IPS-11a (cell line): ENCODE measurements around the gene PLEKHA8.
"Not testable (repeated sequence)": the region's sequence is repeated elsewhere in the genome, so short reads cannot be mapped to it uniquely, and the experiment has no call there.

Source experiments
- H3K4me3 ChIP-seq: one replicate; pipeline ENCODE4 v1.5.1; 2013; ENCODE audit warnings: low read depth, low read length, control low read depth

PLEKHA8 gene

DNA sequence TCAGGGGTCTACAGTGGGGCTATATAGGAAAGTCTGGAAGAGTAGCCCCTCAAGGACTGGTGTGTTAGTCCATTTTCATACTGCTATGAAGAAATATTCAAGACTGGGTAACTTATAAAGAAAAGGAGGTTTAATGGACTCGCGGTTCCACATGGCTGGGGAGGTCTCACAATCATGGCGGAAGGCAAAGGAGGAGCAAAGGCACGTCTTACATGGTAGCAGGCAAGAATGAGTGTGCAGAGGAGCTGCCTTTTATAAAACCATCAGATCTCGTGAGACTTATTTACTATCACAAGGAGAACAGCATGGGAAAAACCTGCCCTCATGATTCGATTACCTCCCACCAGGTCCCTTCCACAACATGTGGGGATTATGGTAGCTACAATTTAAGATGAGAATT, 4.7 kb upstream of the PLEKHA8 start:
- H3K4me3 ChIP-seq = no peak overlapping the region

DNA sequence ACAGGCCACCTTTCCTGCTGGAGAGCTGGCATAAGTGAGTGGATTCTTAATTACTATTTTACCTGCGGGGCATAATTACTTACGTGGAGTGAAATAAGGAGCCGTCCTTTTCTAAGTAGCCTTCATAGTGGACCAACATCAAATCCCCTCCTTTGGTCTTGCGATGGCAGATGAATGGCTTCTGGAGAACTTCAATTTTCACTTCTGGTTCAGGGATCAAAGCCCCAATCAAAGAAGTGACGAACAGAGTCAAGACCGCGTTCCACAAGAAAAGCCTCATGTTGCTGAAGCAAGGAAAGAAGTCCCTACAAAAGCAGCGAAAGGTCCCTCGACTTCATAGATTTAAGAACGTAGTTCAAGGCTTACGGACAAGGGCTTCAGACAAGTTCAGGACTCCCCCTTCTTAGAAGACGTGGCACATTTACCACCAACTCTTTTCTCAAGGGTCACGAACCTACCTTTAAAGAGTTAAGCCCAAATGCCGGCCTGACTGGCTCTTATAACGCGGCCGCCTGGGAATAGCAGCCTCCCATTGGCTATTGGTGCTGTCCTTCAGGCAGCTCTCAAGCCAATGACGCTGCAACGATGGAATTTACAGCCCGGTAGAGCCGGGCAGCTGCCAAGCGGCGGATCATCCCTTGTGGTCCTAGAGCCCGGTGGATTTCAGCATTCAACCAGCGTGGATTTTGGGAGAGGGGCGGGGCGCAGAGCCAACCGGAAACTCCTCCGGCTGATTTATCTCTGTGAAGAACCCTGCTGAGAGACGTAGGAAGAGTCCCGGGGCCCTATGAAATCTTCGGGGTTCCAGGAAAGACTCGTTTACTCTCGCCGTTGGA, 1.8 kb upstream of the PLEKHA8 start, which contains the start of gene FKBP14:
TSS of gene FKBP14 (minus strand) at position 474 of the 836 bp plus-strand sequence. CDS start at position 280, 194 bp downstream.
- peak within 1 kb of the TSS; percentile 78 for H3K4me3 ChIP-seq

DNA sequence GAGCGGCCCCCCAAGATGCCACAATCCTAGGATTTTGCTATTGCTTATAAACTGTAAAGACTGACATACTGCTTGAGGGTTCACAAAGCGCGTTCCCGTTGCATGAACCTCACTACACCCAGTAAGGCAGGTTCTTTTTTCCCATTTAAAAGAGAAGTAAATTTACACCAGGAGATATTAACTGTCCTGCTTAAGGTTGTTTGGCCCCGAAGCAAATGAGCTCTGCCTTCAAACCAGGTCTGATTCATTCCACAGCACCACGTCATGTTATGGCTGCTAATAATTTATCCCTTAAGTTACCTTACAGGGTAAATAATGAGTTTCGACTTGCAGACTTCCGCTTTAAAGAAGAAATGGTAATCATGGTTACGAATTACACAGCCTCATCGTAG, 1.2 kb upstream of the PLEKHA8 start:
- peak overlapping the region; percentile 78 for H3K4me3 ChIP-seq

- H3K4me3 ChIP-seq = peak overlapping the region; percentile 78
These were observed 434 bp upstream of the PLEKHA8 start for GRCh38 chr7:30027740-30028215.

- peak overlapping the region; percentile 78 for H3K4me3 ChIP-seq
These were observed 780 bp downstream of the PLEKHA8 start for GRCh38 chr7:30028749-30029635.

GRCh38 chr7:30029696-30030095, 1.5 kb downstream of the PLEKHA8 start:
- peak overlapping the region; percentile 78 for H3K4me3 ChIP-seq

DNA sequence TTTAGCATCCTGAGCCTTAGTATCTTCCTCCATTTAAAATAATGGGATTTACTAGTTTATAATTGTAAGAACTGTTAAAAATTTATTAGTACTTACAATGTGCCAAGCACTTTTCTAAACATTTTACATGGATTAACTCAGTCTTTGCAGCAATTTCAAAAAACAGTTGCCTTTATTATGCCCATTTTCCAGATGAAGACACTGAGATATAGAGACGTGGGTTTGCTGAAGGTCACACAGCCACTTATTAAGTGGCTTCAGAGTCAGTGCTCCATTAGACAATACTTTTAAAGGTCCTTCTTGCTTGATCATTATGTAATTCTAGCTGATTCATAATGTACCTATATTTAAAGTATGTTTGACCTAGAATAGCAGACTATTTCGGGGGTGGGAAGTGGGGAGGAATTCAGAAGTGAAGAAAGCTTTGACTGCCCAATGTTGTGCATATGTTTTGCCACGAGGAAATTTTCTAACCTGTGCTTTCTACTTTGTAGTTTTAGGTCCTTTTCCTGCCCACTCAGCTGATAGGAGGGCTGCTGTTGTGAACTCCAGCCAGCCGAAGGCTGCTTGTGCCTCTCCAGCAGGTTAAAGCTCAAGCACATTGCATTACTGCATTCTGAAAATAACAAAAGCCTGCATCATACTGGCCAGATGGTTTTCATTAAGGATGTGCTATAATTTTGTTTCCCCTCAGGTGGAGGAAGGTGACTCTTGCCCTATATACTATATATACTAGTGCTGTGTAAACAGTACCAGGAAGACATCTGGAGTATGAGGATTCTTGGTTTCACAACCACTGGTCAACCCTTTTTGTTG, 4.3 kb downstream of the PLEKHA8 start:
- no peak overlapping the region for H3K4me3 ChIP-seq

GRCh38 chr7:30034501-30034900, 6.3 kb downstream of the PLEKHA8 start:
- H3K4me3 ChIP-seq = no peak overlapping the region

- H3K4me3 ChIP-seq = no peak overlapping the region
These were observed 8.0 kb downstream of the PLEKHA8 start for GRCh38 chr7:30036220-30036619.

GRCh38 chr7:30038196-30038980, 10.2 kb downstream of the PLEKHA8 start:
- no peak overlapping the region for H3K4me3 ChIP-seq

DNA sequence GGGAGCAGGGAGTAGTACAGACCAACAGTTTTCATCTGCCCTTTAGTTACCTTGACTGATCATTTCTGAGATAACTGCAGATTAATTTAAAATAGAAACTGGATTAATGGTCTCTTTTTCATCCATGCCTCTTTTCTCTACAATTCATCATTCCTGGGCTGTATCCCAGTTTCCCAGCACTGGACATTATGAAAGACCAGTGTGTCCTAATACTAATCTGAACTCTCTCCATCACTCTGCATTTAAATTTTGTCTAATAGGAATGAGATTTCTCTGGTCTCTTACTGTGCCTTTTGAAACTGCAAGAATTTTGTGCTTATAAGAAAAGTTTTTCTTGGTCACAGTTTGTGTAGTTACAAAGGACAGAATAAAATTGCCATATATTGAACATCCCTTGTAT, 12.7 kb downstream of the PLEKHA8 start:
- H3K4me3 ChIP-seq = no peak overlapping the region

GRCh38 chr7:30041526-30042269, 13.5 kb downstream of the PLEKHA8 start:
- H3K4me3 ChIP-seq = no peak overlapping the region

DNA sequence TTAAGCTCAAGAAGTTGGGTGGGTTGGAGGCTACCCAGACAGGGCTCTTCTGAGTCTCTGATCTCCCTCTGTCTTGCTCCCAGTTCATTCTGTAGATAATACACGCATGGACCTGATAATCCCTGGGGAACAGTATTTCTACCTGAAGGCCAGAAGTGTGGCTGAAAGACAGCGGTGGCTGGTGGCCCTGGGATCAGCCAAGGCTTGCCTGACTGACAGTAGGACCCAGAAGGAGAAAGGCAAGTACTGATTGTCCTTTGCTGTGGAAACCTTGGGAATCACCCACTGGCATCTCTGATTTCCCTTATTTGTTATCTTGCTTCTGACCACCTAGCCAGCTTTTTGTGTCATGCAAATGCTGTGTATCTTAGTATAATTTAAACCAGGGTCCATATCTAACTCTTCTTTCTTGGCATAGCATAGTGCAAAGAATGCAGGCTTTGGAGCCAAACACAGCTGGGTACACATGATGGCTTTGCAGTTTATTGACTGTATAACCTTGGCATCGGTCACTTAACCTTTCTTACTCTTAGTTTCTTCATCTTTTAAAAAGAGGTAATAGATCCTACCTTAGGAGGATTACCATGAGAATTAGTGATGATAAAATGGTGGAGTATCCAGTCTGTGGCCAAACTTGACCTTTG, 18.0 kb downstream of the PLEKHA8 start:
- H3K4me3 ChIP-seq = no peak overlapping the region

DNA sequence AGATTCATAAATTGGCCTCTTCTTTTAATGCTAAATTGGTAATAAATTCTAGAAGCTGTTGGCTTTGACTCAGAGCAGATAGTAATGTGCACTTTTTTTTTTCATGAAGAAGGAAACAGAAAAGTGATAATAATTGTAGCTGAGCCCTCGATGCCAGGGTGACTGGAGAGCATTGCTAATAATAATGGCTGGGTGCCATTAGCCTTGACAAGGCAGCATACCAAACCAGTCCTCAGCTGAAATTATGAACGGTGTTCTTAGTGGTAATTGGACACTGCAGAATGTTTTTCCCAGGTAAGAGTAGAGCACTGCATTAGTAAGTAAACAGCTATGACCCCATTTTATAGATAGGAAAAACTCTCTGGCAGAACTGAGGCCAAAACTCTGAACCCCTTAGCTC, 18.9 kb downstream of the PLEKHA8 start:
- H3K4me3 ChIP-seq = no peak overlapping the region

- H3K4me3 ChIP-seq = no peak overlapping the region
These were observed 20.4 kb downstream of the PLEKHA8 start for GRCh38 chr7:30048582-30048981.

GRCh38 chr7:30049173-30049572, 21.0 kb downstream of the PLEKHA8 start:
- H3K4me3 ChIP-seq = no peak overlapping the region

- no peak overlapping the region for H3K4me3 ChIP-seq
These were observed 24.9 kb downstream of the PLEKHA8 start for GRCh38 chr7:30053068-30053467.

GRCh38 chr7:30057741-30058140, 29.5 kb downstream of the PLEKHA8 start:
- no peak overlapping the region for H3K4me3 ChIP-seq

GRCh38 chr7:30061786-30062185, 33.6 kb downstream of the PLEKHA8 start:
- H3K4me3 ChIP-seq = not testable (repeated sequence)
